GM18870 (cell line): ENCODE results near the gene MAP2K3.
"Not testable (repeated sequence)": the region's sequence is repeated elsewhere in the genome, so short reads cannot be mapped to it uniquely, and the experiment has no call there.

Experiments used
- ATAC-seq: cut with Tn5 transposase; IDR thresholded peaks from one replicate; pipeline ENCODE4 v1.9.1; 2021; ENCODE audit warnings: moderate library complexity; ENCODE audit not compliant: unreplicated experiment

The MAP2K3 gene

DNA sequence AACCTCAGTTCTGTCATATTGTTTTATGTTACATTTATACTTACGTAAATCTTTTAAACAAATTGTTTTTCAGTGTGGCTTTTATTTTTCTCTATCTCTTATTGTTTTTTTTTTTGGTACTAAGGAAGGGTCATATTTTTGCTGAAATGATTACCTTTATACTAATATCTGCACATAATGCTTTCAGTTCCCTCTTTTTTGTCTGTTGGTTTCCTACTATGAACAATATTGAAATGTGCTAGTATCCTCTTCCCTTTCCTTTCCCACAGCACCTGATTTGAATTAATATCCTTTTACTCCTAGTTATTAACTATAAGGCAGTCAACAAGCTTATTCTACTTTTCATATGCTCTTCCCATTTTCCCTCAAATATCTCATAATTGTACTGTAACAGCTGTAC, 43.4 kb downstream of the MAP2K3 start:
- peak; percentile 72 for ATAC-seq

DNA sequence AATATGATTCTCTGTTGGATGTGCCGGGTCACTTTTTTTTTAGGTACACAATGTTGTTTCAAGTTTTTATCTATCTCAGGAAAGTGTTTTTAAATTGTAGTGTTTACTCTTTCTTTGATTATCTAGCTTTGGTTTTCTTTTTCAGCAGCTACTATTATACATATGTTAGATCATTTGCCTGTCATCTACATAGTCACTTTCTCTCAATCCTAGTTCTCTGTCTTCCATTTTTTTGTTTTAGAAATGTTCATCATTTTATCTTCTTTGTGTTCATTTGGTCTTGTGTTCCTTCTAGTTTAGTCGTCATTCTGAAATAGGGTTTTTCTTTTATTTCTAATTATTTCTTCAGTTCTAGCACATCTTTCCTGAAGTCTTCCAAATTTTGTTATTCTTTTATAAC, 44.3 kb downstream of the MAP2K3 start:
- not testable (repeated sequence) for ATAC-seq

- no peak for ATAC-seq
These were observed 46.1 kb downstream of the MAP2K3 start for GRCh38 chr17:21330436-21331160.

GRCh38 chr17:21336541-21337294, 52.2 kb downstream of the MAP2K3 start:
- not testable (repeated sequence) for ATAC-seq

- ATAC-seq, result not testable (repeated sequence)
These were observed 53.6 kb downstream of the MAP2K3 start for GRCh38 chr17:21337981-21338625.

DNA sequence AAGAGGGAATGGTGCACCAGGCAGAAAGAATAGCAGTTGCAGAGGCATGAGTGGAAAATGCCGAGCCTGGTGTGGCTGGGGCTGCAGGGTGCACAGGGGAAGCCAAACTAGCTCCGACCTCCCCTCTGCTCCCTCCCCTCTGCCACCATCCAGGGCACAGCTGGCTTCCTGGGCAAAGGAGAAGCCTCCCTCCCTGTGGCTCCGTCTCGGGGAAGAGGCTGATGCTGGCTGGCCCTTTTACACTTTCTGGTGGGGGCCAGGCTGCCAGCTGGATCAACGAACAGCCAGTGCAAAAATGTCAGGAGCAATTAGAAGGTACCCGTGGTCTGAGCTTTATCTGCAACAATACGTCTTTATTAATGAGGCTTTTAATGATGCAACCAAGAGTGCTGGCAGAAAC, 54.5 kb downstream of the MAP2K3 start:
- no peak for ATAC-seq

- not testable (repeated sequence) for ATAC-seq
These were observed 55.1 kb downstream of the MAP2K3 start for GRCh38 chr17:21339571-21339970.

DNA sequence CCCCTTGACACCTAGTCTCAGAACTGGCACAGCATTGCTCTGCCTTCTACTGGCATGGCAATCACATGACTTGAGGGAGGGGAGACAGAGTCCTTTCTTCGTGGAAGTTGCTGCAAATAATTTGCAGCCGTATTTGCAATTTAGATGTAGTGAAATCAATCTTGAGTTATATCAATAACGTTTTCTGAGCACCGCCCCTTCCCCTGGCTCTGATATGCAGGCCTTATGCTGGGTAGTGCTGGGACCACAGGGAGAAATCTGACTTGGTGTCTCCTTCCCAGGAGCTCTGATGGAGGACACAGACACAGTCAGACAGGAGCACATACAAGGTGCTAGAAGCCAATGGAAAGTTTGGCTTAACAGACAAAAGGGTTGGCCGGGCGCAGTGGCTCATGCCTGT, 55.9 kb downstream of the MAP2K3 start:
- ATAC-seq, result not testable (repeated sequence)

GRCh38 chr17:21341279-21341678, 56.8 kb downstream of the MAP2K3 start:
- ATAC-seq, result not testable (repeated sequence)

DNA sequence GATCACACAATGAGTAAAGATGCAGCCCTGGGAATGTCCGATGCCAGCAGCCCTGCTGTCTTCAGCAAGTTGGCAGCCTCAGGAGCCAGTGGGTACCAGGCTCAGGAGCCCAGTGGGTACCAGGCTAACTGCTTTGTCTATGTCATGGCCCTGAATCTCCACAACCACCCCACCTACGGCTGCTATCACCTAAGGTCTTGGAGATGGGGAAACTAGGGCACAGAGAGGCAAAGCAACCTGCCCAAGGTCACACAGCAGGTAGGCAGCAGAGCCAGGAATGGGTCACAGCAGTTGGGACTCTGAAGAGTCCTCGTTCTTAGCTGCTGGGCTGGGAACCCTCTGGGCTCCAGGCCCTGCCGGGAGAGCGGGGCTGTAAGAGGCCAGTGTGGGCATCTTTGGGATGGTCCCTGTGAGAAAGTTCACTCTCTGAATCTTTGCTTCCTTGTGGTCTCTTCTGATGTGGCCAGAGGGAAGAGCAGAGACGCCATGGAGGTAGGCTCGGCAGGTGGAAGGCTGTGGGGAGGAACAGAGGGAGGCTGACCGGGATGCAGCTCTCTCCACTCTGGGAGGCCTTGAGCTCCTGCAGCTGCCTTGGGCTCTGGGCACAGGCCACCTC, 57.5 kb downstream of the MAP2K3 start:
- not testable (repeated sequence) for ATAC-seq

DNA sequence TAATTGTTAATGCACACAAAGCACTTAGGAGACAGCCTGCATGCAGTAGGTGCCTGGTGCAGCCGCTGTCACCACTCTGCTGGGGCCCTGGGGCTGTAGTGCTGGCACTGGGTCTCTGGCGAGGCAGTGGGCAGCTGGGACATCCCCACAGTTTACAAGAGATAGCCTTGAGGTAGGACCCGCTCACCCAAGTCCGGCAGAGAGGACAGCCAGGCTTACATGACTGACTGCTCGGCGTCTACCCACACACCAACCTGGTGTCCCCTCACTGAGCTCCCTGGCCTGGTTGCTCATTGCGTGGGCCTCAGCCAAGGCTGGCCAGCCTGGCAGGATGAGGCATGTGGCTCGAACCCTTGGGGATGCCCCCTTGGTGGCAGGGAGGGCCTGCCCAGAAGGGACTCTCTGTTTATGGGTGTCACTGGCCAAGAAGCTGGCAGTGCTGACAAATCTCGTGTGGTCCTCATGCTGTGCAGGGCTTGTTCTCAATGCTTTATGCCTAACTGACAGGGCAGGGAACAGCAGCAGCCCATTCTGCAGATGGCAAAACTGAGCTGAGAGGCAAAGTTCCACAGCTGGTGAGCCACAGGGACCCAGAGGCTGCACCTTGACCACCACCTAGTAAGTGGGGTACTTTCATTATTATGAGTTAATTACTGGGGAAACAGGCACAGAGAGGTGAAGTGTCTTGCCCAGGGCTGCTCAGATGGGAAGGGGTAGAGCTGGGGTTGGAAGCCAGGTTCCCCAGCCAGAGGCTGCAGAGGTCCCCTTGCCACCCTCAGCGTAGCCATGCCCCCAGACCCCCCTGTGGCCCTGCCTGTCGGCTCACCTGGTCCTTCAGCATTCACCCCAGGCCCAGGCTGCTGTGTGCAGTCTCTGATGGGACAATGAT, 58.8 kb downstream of the MAP2K3 start:
- ATAC-seq, result not testable (repeated sequence)

- ATAC-seq, result not testable (repeated sequence)
These were observed 60.3 kb downstream of the MAP2K3 start for GRCh38 chr17:21344801-21345200.

GRCh38 chr17:21345236-21345635, 60.7 kb downstream of the MAP2K3 start:
- ATAC-seq, result no peak

- not testable (repeated sequence) for ATAC-seq
These were observed 61.6 kb downstream of the MAP2K3 start for GRCh38 chr17:21346107-21346506.

DNA sequence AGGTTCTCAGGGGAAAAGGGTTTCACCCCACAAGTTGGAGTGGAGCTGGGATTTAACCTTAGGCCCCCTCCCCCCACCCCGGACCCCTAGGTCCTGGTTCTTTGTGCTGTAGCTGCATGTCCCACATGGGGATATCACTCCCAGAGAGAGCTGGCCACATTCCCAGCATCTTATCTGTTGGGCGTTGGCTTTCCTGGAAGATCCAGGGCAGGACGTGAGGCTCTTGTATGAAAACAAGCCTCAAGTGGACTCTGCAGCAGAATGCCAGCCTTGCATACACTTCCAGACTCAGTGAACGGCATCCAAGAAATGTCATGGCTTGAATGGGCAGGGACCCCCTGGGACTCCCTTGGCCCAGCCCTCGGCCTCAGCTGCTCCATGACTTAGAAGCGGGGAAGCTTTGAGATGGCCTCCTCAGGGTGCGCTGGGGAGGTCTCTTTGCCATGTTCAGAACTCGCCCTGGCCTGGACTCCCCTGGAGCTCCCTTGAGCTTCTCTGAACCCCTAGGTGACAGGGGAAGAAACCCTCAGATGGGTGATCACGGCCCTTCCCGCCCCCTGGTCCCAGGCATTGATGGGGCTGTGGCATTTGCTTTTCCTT, 62.2 kb downstream of the MAP2K3 start:
- ATAC-seq, result not testable (repeated sequence)

GRCh38 chr17:21347660-21348059, 63.1 kb downstream of the MAP2K3 start:
- ATAC-seq, result not testable (repeated sequence)

- ATAC-seq, result peak; percentile 52
These were observed 63.8 kb downstream of the MAP2K3 start for GRCh38 chr17:21348081-21348925.

GRCh38 chr17:21348926-21349261, 64.4 kb downstream of the MAP2K3 start:
- not testable (repeated sequence) for ATAC-seq
